HG03103 (cell line): ENCODE measurements around the gene PTCH2.
"Not testable (repeated sequence)": the region's sequence is repeated elsewhere in the genome, so short reads cannot be mapped to it uniquely, and the experiment has no call there.

Source experiments
- ATAC-seq: cut with Tn5 transposase; IDR thresholded peaks from one replicate; pipeline ENCODE4 v1.9.1; 2021; ENCODE audit warnings: low read depth; ENCODE audit not compliant: unreplicated experiment

The PTCH2 gene

DNA sequence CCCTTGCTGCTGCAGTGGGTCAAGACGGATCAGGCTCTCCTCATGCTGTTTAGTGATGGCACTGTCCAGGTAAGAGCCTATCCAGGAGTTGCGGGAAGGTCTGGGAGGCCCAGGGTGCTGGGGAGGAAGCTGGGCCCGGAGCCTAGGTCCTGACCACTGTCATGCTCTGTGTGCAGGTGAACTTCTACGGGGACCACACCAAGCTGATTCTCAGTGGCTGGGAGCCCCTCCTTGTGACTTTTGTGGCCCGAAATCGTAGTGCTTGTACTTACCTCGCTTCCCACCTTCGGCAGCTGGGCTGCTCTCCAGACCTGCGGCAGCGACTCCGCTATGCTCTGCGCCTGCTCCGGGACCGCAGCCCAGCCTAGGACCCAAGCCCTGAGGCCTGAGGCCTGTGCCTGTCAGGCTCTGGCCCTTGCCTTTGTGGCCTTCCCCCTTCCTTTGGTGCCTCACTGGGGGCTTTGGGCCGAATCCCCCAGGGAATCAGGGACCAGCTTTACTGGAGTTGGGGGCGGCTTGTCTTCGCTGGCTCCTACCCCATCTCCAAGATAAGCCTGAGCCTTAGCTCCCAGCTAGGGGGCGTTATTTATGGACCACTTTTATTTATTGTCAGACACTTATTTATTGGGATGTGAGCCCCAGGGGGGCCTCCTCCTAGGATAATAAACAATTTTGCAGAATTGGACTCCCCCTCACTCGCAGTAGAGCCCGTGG is 37.6 kb downstream of the PTCH2 start:
- no peak for ATAC-seq

DNA sequence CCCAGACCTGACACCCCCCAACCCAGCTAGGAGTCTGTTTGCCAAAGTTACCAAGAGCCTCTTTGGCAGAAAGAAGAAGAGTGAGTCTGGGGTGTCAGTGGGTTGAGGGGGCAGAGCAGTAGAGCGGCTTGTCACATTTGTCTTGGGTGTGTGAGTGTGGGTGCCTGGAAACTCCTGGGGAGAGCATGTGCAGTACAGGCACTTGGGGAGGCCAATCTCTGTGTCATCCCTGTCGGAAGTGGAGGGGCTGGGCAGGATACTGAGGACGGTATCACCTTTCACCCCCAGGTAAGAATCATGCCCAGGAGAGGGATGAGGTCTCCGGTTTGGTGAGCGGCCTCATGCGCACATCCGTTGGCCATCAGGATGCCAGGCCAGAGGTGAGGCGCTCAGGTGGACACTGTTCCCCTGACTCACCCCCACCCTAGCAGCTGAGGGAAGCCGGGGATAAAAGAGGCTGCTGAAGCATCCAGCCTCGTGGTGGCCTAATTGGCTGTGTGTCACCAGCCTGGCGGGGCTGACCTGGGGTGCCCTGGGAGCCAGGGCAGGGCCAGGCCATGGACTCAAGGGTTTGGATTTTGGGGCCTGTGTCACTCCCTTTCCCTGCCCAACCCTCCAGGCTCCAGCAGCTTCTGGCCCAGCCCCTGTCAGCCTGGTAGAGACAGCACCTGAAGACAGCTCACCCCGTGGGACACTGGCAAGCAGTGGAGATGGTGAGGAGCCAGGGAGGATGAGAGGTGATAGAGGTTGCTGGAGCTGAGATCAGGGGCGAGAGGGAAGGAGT is 39.5 kb downstream of the PTCH2 start:
- ATAC-seq: no peak

DNA sequence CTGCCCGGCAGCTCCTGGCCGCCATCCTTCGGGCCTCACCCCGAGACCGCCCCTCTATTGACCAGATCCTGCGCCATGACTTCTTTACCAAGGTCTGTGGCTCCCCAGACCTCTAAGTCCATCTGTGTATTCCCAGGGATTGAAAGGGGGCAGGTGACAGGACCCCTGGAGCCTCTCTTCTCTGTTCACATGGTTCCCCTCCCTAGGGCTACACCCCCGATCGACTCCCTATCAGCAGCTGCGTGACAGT is 40.1 kb downstream of the PTCH2 start:
- no peak for ATAC-seq

DNA sequence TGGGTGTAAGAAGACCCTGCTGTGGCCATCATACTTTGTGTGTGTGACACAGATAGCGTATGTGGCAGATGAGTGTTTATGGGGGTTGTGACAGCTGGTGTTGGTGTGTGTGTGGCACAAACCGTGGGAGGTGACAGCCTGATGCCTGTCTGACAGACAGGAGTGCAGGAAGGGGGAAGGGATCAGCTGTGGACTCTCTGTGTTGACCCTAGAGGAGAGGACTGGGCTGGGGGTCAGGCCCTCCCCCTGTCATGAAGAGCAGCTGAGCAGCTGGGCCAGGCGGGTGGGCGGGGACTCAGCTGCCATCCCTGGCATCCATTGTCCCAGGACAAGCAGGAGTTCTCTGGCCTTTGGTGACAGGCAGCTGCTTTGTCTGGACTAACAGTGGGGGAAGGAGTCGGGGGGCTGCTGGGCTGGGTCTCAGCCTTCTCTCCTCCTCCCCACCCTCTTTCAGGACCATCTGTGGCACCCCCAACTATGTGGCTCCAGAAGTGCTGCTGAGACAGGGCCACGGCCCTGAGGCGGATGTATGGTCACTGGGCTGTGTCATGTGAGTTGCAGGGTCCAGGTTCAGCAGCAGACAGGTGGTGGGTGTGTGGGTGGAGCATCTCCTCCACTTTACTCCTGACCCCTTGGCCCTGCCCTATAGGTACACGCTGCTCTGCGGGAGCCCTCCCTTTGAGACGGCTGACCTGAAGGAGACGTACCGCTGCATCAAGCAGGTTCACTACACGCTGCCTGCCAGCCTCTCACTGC is 40.6 kb downstream of the PTCH2 start:
- ATAC-seq: no peak

DNA sequence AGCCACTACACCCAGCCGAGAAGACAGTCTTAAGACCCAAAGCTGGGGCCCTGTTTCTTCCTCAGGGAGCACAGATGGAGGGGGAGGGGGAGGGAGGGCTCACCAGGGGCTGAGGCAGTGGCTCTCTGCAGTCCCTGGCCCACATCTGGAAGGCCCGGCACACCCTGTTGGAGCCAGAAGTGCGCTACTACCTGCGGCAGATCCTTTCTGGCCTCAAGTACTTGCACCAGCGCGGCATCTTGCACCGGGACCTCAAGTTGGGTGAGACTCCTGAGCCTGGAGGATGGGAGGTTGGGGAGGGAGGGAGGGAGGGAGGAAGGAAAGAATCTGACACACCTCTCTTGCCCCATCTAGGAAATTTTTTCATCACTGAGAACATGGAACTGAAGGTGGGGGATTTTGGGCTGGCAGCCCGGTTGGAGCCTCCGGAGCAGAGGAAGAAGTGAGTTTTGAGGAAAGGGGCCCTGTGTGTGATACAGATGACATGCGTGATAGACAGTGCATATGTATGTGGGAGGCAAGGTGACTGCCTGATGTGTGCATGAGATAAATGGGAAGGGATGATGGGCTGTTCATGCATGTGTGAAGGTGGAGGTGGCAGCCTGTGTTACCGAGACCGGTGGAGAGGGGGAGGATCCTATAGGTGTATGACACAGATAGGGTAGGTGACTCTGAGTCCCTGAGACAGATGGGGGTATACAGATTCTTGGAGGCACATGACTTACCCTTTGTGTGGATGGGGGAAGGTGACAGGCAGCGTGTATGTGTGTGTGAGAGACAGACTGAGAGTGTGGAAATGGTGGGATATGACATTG is 41.4 kb downstream of the PTCH2 start:
- ATAC-seq: no peak

DNA sequence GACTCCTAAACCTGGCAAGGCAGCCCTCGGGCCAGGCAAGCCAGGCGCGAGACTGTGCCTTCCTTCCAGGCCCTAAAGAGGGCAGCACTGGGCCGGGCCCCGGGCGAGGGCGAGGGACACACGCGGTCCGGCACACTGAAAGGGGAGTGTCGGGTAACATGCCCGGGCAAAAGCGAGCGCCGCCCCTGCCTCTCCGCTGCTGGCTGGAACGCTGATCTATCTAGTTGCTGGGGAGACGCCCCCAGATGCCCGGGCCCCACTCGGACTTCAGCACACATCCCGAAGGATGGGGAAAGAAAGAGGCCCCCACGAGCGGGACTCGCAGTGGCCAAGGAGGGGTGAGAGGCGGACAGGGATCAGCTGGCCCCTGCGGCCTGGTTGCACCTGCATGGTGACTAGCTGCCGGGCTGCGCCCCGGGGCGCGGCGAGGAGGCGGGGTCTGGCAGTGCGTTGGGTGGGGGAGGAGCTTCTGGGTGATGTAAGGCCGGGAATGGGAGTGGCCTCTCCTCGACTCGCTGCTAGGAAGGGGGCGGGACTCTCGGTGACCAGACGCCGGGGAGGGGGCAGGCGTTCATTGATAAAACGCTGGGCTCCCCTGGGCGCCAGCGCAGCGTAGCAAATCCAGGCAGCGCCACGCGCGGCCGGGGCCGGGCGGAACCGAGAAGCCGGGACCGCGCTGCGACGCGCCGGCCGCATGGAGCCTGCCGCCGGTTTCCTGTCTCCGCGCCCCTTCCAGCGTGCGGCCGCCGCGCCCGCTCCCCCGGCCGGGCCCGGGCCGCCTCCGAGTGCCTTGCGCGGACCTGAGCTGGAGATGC is 43.1 kb downstream of the PTCH2 start, which contains the start of gene PLK3:
TSS of gene PLK3 (plus strand) at position 608 of the 815 bp plus-strand sequence. CDS start at position 695, 87 bp downstream.
- ATAC-seq: peak; percentile 66

DNA sequence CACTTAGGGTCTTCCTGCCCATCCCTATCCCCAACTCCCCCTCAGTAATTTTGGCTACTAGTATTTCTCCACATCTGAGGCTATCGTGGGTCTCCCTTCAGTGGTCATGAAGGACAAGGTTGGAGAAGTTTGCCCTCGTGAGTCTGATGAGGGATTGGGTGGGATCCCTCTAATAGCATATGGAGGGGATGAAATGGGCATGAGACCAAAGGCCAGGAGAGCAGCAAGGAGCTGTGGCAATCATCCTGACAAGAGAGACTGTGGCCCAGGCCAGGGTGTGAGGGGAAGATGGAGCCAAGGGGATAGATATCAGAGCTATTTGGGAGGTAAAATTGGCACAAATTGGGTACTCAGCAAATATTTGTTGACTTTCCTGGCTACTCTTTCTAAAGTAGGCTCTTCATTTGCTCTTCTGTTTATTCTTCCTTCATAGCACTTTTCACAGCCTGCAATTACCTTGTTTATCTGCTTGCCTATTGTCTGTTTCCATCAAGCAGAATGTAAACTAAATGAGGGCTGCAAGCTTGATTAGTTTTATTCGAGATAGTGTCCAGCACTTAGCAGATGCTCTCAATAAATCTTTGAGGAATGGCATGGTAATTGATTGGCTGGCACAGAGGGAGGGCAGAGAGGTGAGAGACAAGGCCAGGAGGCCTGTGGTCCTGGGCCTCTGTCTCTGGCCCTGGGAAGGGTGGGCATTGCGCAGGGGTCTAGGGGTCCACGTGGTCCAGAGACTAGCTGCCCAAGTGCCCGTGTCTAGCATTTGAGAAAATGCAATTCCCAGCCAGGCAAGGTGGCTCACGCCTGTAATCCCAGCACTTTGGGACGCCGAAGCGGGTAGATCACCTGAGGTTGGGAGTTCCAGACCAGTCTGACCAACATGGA is 44.3 kb downstream of the PTCH2 start:
- ATAC-seq: no peak

DNA sequence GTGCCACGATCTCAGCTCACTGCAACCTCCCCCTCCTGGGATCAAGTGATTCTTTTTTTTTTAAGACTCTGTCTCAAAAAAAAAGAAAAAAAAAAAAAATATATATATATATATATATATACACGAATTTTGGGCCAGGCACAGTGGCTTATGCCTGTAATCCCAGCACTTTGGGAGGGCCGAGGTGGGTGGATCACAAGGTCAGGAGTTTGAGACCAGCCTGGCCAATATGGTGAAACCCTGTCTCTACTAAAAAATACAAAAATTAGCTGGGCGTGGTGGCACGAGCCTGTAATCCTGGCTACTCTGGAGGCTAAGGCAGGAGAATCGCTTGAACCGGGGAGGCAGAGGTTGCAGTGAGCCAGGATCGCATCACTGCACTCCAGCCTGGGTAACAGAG is 45.2 kb downstream of the PTCH2 start:
- ATAC-seq: not testable (repeated sequence)

DNA sequence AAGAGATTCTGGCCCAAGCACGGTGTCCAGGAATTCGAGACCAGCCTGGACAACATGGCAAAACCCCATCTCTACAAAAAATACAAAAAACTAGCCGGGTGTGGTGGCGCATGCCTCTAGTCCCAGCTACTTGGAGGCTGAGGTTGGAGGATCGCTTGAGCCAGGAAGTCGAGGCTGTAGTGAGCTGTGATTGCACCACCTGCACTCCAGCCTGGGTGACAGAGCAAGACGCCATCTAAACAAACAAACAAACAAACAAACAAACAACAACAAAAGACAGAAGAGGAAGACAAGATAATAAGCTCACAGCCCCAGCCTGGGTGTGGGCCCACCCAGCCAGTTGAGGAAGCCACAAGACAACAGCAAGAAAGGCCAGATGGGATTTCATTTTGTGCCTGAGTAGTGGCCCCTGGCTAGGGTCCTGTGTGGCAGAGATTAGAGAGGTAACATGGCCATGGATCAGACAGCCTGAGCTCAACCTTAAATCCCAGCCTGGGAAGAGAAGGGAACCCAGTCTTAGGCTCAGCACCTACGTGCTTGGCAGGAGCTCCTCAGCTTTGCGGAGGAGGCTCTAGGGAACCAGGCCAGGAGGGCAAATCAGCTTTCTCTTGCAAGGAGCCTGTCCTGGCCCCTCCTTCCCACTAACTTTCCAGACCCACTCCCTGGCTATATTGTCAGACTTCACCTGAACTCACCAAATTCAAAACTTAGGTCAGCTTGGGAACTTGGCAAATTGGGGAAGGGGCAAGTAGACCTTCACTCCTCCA is 50.1 kb downstream of the PTCH2 start:
- no peak for ATAC-seq

DNA sequence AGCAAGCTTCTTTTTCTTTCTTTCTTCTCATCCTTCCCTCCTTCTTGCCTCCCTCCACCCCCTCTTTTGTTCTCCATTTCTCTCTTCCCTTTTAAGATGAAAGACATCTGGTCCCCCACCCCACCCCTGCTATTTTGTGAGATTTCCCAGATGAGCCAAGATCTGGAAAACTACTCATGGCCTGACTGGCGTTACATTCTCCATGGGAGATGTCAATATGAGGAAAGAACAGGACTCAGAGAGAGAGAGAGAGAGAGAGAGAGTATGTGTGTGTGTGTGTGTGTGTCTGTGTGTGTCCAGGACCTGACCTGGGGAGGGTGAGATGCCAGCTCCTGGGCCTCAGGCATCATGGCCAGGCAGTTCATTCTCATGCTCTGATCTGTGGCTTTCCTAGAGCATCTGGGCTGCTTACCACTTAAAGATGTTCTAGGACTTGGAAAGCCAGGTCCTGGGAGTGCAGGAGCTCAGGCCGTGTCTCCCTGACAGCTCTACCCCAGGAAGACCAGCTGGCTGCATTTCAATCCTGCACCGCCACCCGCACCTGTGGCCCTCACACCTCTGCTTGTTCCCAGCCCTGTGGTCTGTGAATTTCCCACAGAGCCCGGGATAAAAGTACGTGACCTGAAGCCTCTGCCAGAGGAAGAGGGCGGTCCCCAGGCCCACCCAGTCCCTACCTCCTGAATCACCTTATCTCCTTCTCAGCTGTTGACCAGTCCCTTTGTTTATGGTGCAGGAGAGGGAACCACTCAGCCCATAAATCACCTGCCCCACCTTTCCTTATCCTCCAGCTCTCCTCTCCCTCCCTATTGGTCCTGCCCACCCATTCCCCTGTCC is 51.9 kb downstream of the PTCH2 start:
- no peak for ATAC-seq

DNA sequence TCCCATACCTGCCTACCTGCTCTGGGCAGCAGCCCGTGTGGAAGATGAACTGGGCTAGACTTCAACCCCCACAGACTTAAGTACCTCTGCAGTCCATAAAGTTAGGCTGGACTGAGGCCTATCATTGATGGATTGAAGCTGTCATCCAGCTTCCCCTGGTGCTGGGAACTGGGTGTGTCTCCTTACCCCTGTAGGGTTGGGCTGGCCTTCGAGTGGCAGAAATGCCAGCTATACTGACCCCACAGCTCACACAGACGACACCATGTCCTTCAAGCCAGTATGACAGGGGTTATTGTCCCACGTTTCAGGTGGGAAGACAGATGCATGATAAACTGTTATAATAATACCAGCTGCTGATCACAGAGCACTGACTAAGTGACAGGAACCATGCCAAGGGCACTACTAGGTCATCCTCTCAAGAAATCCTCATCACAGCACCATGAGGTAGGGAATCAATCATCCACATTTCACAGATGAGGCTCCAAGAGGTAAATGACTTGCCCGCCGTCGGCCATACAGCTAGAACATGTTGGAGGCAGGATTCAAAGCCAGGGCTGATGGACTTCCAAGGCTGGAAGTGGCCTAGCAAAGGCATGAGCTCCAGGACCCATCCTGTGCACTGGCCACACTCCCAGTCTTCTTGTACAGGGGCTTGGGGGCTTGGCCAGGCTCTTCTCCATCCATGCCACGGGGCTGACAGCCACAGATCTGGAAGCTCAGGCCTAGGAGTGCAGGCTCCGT is 54.8 kb downstream of the PTCH2 start, which contains the start of gene BEST4:
TSS of gene BEST4 (minus strand) at position 51 of the 741 bp plus-strand sequence. CDS start 465 bp downstream, outside the sequence.
- ATAC-seq: no peak

DNA sequence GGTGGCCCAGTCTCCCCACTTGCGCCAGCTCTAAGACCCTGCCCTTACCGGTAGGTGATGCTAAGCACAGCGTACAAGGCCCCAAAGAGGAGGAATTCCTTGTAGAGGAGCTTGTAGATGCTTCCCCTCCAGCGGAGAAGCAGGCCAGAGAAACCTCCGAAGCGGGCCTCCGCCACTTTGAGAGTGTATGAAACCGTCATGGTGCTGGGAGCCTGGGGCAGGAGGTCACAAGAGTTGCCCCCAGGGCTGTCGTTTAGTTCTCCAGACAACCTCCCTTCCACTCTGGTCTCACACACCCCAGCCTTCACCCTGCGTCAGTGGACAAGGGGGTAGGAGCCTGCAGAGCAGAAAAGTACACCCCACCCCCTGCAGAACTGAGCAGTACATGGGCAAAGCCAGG is 55.5 kb downstream of the PTCH2 start:
- ATAC-seq: no peak

DNA sequence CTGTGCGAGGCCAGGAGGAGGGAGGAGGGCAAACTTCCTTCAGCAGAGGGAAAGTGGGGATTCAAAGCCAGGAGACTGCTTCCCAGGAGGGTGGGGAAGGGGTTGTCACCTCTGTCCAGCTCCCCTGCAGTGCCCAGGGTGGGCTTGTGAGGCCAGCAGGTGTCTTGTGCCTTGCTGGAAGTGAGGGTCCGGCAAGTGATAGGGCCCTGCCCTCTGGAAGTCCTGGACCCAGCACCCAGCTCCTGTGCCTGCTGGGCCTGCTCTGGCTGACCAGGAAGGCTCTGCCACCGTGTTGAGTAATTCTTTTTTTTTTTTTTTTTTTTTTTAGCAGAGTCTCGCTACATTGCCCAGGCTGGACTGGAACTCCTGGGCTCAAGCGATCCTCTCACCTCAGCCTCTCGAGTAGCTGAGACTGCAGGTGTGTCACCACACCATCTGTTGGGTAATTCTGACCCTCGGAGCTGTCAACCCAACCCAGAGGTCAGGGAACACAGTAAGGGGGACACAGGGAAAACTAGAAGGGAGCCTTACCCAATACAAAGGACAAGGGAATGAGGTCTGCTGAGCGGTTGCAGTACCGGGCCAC is 56.1 kb downstream of the PTCH2 start:
- ATAC-seq: no peak

DNA sequence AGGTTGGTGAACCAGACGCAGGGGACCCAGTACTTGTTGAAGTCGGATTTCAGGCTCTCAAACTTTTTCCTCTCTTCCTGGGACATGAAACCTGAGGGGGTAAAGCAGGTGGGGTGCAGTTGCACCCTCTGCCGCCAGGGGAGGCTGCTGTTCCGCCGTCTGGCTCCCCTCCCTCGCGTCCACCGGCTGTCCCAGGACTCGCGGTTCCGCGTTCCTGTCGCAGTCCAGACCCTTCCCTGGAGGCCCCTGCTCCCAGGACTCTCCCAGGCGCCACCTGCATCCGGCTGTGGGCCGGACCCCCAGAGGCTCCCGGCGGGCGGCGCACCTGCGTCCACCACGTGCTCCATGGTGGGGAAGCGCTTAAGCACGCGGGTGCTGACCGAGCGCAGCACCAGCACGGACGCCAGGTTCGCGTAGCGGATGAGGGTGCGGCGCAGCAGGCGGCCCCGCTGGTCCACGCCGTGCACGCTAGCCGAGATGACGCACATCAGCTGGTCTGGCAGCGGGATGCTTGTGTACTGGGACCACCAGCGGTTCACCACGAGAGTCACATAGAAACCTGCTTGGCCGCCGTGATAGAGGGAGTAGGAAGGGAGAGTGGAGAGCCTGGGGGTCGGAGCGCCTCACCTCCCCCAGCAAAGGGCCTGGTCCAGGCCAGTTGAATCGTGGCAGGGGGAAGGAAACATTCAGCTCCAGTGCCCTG is 56.8 kb downstream of the PTCH2 start:
- ATAC-seq: no peak

DNA sequence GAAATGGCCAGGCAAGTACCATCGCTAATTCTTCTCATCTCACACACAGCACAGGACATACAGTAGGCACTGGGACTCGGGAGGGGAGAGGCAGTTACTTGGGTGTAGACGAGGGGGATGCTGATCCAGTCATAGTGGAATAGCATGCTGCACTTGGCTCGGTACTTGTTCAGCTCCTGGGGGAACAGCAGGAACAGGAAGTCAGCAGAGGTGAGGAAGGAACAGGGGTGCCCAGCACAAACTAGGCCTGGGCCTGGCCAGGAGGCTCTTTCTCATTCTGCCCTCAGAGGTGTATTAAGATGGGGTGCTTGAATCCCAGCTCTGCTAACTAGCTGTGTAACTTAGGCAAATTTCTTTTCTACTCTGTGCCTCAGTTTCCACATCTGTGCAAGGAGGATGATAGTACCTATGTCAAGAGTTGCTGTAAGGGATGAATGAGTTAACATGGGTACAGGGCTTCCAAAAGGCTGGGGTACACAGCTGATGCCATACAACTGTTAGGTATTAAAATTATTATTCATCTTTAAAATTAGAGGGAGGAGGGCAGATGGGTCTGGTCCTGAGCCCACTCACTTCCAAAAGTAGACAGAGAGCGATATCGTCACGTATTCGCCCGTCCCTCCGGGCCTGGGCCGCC is 57.4 kb downstream of the PTCH2 start:
- no peak for ATAC-seq
